ENCODE data around the gene BCL11B. TPM values are rescaled to one million over a fixed set of nuclear protein-coding genes. Genes with fewer than 3 reads are reported as not detected.
"Not testable (repeated sequence)": the region's sequence is repeated elsewhere in the genome, so short reads cannot be mapped to it uniquely, and the experiment has no call there.

Gene BCL11B
- total RNA-seq, 1 donor from 2014 or later: 79.6 TPM

GRCh38 chr14:99188731-99189191, 83.2 kb downstream of the BCL11B start:
- intact Hi-C loops (cut with micrococcal nuclease): loop anchor here (2.0 kb wide), 1 partner anchor 42 kb away; no protein-coding TSS in a partner anchor

- intact Hi-C loops (cut with micrococcal nuclease): loop anchor here (2.0 kb wide), 1 partner anchor 43 kb away; no protein-coding TSS in a partner anchor
Measured at GRCh38 chr14:99187858-99188257, 84.1 kb downstream of the BCL11B start.

- intact Hi-C loops (cut with micrococcal nuclease): no loop called here
Measured at GRCh38 chr14:99186956-99187690, 84.9 kb downstream of the BCL11B start.

- intact Hi-C loops (cut with micrococcal nuclease): not testable (repeated sequence)
Measured at GRCh38 chr14:99186336-99186735, 85.7 kb downstream of the BCL11B start.

GRCh38 chr14:99185436-99186068, 86.4 kb downstream of the BCL11B start:
- intact Hi-C loops (cut with micrococcal nuclease): no loop called here

GRCh38 chr14:99183716-99184115, 88.3 kb downstream of the BCL11B start:
- intact Hi-C loops (cut with micrococcal nuclease): no loop called here

GRCh38 chr14:99183311-99183710, 88.7 kb downstream of the BCL11B start:
- intact Hi-C loops (cut with micrococcal nuclease): no loop called here

GRCh38 chr14:99182548-99183250, 89.3 kb downstream of the BCL11B start:
- intact Hi-C loops (cut with micrococcal nuclease): no loop called here

- intact Hi-C loops (cut with micrococcal nuclease): no loop called here
Measured at GRCh38 chr14:99181804-99182520, 90.0 kb downstream of the BCL11B start.

- intact Hi-C loops (cut with micrococcal nuclease): no loop called here
Measured at GRCh38 chr14:99181241-99181640, 90.8 kb downstream of the BCL11B start.

- intact Hi-C loops (cut with micrococcal nuclease): no loop called here
Measured at GRCh38 chr14:99179946-99180345, 92.1 kb downstream of the BCL11B start.

- intact Hi-C loops (cut with micrococcal nuclease): no loop called here
Measured at GRCh38 chr14:99179506-99179905, 92.5 kb downstream of the BCL11B start.

- intact Hi-C loops (cut with micrococcal nuclease): no loop called here
Measured at GRCh38 chr14:99177886-99178835, 93.8 kb downstream of the BCL11B start.

GRCh38 chr14:99177046-99177655, 94.8 kb downstream of the BCL11B start:
- intact Hi-C loops (cut with micrococcal nuclease): no loop called here

- intact Hi-C loops (cut with micrococcal nuclease): no loop called here
Measured at GRCh38 chr14:99176156-99176945, 95.6 kb downstream of the BCL11B start.

GRCh38 chr14:99175331-99176155, 96.5 kb downstream of the BCL11B start:
- intact Hi-C loops (cut with micrococcal nuclease): no loop called here

GRCh38 chr14:99174770-99175319, 97.2 kb downstream of the BCL11B start:
- intact Hi-C loops (cut with micrococcal nuclease): no loop called here

All from T-helper 2 cell treated with Interferon-gamma antibody and Interleukin-4, amounts not matched to agents 100 ng/mL and 5 ng/mL, for 36 hours (primary cell).